Brain microvascular endothelial cell (primary cell): ENCODE measurements around the gene CIZ1.

Experiments used
- DNase-seq: peaks from one replicate; pipeline ENCODE4 v3.0.0-alpha.2; 2020
- H3K27ac ChIP-seq: fragments of 250-450 bp; sonication (Bioruptor Pico); 2 replicates; pipeline ENCODE4 v1.5.1; 2020; ENCODE audit warnings: mild to moderate bottlenecking, moderate library complexity
- H3K27me3 ChIP-seq: fragments of 250-450 bp; sonication (Bioruptor Pico); replicated peaks from 2 replicates; pipeline ENCODE4 v1.5.1; 2020; ENCODE audit warnings: mild to moderate bottlenecking
- H3K36me3 ChIP-seq: fragments of 250-450 bp; sonication (Bioruptor Pico); replicated peaks from 2 replicates; pipeline ENCODE4 v1.5.1; 2020; ENCODE audit warnings: mild to moderate bottlenecking
- H3K4me3 ChIP-seq: 2 replicates; pipeline ENCODE4 v1.5.1; 2011; ENCODE audit warnings: low read depth, mild to moderate bottlenecking, control low read depth, low read length, moderate library complexity
- CTCF ChIP-seq: IDR thresholded peaks from 2 replicates; pipeline ENCODE4 v1.5.1; 2011; ENCODE audit warnings: low read depth, mild to moderate bottlenecking, moderate library complexity, low read length, control low read depth, inconsistent platforms; ENCODE audit errors: missing control alignments
- in situ Hi-C: cut with HindIII; loops from 2 replicates; pipeline ENCODE4 v1.10.0; 2017; ENCODE audit warnings: low sequenced_read_pairs, low pct_ligation_motif_present

Gene CIZ1

DNA sequence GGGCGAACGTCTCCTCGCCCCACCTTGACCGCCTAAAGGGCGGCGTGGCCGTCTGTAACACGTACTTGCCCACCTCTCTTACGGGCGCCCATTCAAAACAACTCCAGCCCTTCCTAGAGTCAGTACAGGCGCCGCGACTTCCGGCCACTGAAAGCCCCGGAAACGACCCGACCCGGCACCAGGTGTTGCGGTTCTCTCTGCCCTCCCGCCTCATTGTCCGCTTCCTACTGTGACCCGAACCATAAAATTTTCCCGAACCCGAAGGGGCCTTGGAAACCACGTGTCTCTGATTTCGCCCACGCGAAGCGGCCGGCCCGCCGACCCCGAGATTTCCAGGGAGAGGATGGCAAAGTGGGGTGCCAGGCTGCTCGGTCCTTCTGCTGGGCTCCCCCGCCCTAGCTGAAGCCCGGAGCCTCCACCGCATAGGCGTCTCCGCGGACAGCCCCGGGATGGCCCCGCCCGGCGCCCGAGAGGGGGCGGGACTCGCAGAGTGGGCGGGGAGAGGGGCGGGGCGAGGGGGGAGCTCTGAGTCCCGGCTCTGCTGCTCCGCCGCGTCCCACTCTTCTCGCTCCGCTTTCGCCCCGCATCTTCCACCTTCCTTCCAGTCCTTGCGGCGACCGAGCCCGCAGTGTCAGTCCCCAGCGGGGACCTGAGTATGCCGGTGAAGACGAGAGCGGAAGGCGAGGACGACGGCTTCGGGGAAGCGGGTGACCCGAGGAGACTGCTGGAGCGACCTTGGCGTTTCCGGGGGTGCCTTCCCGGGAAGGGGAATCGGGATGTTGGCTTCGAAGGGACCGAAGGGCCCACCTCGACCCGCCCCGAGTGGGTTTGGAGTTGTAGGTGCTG lies 63.2 kb downstream of the CIZ1 start:
- Histone ChIP-seq H3K27ac (peak overlapping the region; percentile 98), H3K27me3 (no peaks in the 10 kb centered on the region), H3K4me3 (peak overlapping the region; percentile 87), H3K36me3 (peaks cover 7% of the 10 kb centered on the region)
- in situ Hi-C loops: no loop called here
- DNase-seq: peak; percentile 83
- no peak for TF ChIP-seq CTCF

GRCh38 chr9:128127568-128127989 lies 63.8 kb downstream of the CIZ1 start, which contains the start of gene PTGES2:
Gene PTGES2 (minus strand): TSS chr9:128127729. CDS start chr9:128127717, 12 bp downstream.
- in situ Hi-C loops: no loop called here
- TF ChIP-seq CTCF: no peak
- Histone ChIP-seq H3K27ac (peak within 1 kb of the TSS; percentile 98), H3K27me3 (no peaks in the 10 kb centered on the region), H3K36me3 (peaks cover 11% of the 10 kb centered on the region), H3K4me3 (peak within 1 kb of the TSS; percentile 87)
- peak; percentile 68 for DNase-seq

- in situ Hi-C loops: no loop called here
- no peak for TF ChIP-seq CTCF
- DNase-seq: no peak
- peaks cover 22% of the 10 kb centered on the region for H3K36me3 ChIP-seq
- H3K27ac ChIP-seq: no peak overlapping the region
- peak overlapping the region; percentile 17 for H3K4me3 ChIP-seq
- H3K27me3 ChIP-seq: no peaks in the 10 kb centered on the region
Measured at GRCh38 chr9:128125580-128126354, 65.6 kb downstream of the CIZ1 start.

GRCh38 chr9:128124873-128125579 lies 66.3 kb downstream of the CIZ1 start:
- in situ Hi-C loops: no loop called here
- no peak overlapping the region for H3K4me3 ChIP-seq
- no peak overlapping the region for H3K27ac ChIP-seq
- peaks cover 25% of the 10 kb centered on the region for H3K36me3 ChIP-seq
- no peaks in the 10 kb centered on the region for H3K27me3 ChIP-seq
- peak; percentile 39 for DNase-seq
- TF ChIP-seq CTCF: peak; percentile 84

- in situ Hi-C loops: no loop called here
- H3K4me3 ChIP-seq: no peak overlapping the region
Measured at GRCh38 chr9:128124451-128124850, 66.9 kb downstream of the CIZ1 start.

More at GRCh38 chr9:128124451-128124850, 66.9 kb downstream of the CIZ1 start:
- Histone ChIP-seq H3K27me3 (no peaks in the 10 kb centered on the region), H3K27ac (no peak overlapping the region), H3K36me3 (peaks cover 25% of the 10 kb centered on the region)
- no peak for TF ChIP-seq CTCF
- DNase-seq: no peak
